Nephron (organoid): ENCODE measurements around the gene TSPAN3.

Experiments
- H3K27ac Mint-ChIP-seq, 3 experiments: 2 replicates each; pipeline ENCODE4 v1.8.0; 2020; ENCODE audit warnings: mixed read lengths in 3 of 3, mild to moderate bottlenecking in 2 of 3, moderate library complexity in 1 of 3
- H3K27me3 Mint-ChIP-seq: 2 replicates; pipeline ENCODE4 v1.8.0; 2021; ENCODE audit warnings: low read depth, mild to moderate bottlenecking, moderate library complexity, mixed read lengths
- H3K36me3 Mint-ChIP-seq: 2 replicates; pipeline ENCODE4 v1.8.0; 2020; ENCODE audit warnings: low read depth, mixed read lengths
- H3K4me1 Mint-ChIP-seq: 2 replicates; pipeline ENCODE4 v1.8.0; 2020; ENCODE audit warnings: mixed read lengths
- H3K4me3 Mint-ChIP-seq, 3 experiments: 2 replicates each; pipeline ENCODE4 v1.8.0; 2020; ENCODE audit warnings: mild to moderate bottlenecking in 3 of 3, mixed read lengths in 3 of 3, moderate library complexity in 2 of 3
- H3K9me3 Mint-ChIP-seq: 2 replicates; pipeline ENCODE4 v1.8.0; 2020; ENCODE audit warnings: mixed read lengths
- CTCF ChIP-seq, 3 experiments: fragments of 200-600 bp; sonication (generic); IDR thresholded peaks; one replicate each; pipeline ENCODE4 v1.5.0; 2021; ENCODE audit warnings: antibody characterized with exemption in 3 of 3; ENCODE audit not compliant: unreplicated experiment in 3 of 3

TSPAN3 gene

DNA sequence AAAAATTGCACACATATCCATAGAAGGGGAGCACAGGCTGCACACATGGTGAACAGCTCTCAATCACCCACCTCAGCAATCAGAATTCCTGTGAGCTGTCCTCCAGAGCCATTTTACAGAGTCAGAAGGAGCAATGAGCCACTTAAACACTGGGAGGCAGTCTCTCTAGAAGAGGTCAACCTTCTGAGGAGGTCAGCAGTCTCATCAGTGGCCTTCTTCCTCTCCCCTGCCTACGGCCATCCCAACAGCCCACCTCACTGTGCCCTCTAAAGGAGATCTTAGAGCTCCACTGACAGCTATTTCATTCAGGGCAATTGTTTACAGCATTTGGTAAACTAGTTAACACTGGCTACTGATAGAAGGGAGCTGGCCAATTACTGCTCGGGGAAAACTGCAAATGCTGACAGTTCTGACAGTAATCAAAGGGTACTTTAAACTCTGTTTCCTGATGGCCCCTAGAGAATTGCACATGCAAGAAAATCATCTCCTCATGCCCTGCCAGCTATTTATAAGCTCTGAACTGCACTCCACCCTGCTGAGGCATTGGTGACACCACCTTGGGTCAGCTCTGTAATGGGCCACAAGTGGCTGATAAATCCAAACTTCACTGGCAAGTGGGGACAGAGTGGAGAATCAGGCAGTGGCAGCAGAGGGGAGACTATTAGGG lies 42.1 kb upstream of the TSPAN3 start:
- no peaks in the 10 kb centered on the region for H3K9me3 Mint-ChIP-seq
- H3K27ac Mint-ChIP-seq = no peak overlapping the region
- H3K4me1 Mint-ChIP-seq = peaks cover 36% of the 10 kb centered on the region
- peaks cover 11% of the 10 kb centered on the region for H3K36me3 Mint-ChIP-seq
- H3K4me3 Mint-ChIP-seq = no peak overlapping the region
- no peak for TF ChIP-seq CTCF (IDR thresholded peaks at IDR 0.05; ENCODE audit: unreplicated experiment in 3 of 3)
- H3K27me3 Mint-ChIP-seq = no peaks in the 10 kb centered on the region

- Mint-ChIP-seq H3K36me3 (peaks cover 11% of the 10 kb centered on the region), H3K4me3 (no peak overlapping the region), H3K27ac (no peak overlapping the region), H3K4me1 (peaks cover 47% of the 10 kb centered on the region), H3K9me3 (no peaks in the 10 kb centered on the region), H3K27me3 (no peaks in the 10 kb centered on the region)
- TF ChIP-seq CTCF (IDR thresholded peaks at IDR 0.05; ENCODE audit: unreplicated experiment in 3 of 3) = no peak
These were observed 40.9 kb upstream of the TSPAN3 start for GRCh38 chr15:77111789-77112188.

DNA sequence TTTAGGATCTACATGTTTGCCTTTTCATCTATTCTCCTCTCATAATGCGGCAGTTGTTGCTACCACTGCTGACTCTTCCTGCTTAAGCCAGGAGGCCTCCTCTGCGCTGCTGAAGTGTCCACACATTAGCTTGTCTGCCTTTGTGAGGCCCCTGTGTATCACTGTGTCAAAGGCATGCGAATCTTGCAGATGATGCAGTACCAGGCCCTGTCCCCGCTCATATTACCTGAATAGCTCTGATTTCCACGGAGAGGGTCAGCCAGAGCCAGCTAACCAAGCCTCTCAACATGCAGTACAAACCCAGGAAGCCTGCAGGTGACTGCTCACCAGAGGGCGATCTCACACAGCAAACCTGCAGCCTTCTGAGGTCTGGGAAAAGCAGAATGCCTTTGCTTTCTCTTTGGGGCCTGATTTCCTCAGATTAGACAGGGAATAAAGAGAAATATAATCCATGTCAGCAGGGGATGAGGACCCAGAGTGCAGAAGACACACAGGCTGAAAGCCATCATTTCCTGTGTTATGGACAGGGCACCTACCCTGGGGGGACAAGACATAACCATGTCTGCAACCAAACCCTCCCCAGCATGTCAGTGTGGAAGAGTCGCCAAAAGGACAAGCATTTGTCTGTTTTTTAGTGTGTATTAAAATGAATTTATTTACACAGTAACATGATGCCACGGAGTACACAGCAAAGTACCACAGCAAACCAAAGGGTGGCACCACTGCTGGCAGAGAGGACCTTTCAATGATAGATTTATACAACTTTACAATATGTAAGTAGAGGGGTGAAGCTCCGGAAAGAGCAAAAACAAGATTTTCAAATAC lies 36.8 kb upstream of the TSPAN3 start:
- no peaks in the 10 kb centered on the region for H3K9me3 Mint-ChIP-seq
- no peak overlapping the region for H3K4me3 Mint-ChIP-seq
- H3K27ac Mint-ChIP-seq = peak overlapping the region; percentile 87 to 89 (median 89)
- peaks cover 59% of the 10 kb centered on the region for H3K4me1 Mint-ChIP-seq
- H3K27me3 Mint-ChIP-seq = no peaks in the 10 kb centered on the region
- peak; percentile 67 to 74 (median 72) for TF ChIP-seq CTCF (IDR thresholded peaks at IDR 0.05; ENCODE audit: unreplicated experiment in 3 of 3)
- H3K36me3 Mint-ChIP-seq = peaks cover 2% of the 10 kb centered on the region

DNA sequence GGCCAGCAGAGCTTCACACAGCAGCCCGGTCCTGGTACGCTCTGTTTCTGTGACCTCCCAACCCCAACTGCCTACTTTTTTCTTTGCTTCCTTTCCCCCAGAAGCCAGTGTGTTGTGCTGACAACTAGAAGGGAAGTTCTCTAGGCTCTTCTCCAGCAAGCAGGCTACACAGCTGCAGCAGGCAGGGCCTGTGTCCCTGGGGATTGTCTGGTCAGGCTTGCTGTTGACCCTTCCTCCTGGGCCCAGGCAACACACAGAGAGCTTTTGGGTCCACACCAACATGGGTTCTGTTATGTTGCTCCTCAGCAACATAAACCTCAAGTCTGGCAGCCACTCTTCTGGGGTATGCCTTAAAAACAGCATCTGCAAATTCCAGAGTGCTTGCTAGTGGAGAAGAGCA lies 36.2 kb upstream of the TSPAN3 start:
- H3K36me3 Mint-ChIP-seq = no peaks in the 10 kb centered on the region
- no peak for TF ChIP-seq CTCF (IDR thresholded peaks at IDR 0.05; ENCODE audit: unreplicated experiment in 3 of 3)
- no peak overlapping the region for H3K4me3 Mint-ChIP-seq
- no peaks in the 10 kb centered on the region for H3K27me3 Mint-ChIP-seq
- peaks cover 58% of the 10 kb centered on the region for H3K4me1 Mint-ChIP-seq
- peak overlapping the region; percentile 87 to 89 (median 89) for H3K27ac Mint-ChIP-seq
- H3K9me3 Mint-ChIP-seq = no peaks in the 10 kb centered on the region

GRCh38 chr15:77104155-77104554 lies 33.2 kb upstream of the TSPAN3 start:
- H3K27me3 Mint-ChIP-seq = no peaks in the 10 kb centered on the region
- H3K36me3 Mint-ChIP-seq = no peaks in the 10 kb centered on the region
- peaks cover 44% of the 10 kb centered on the region for H3K4me1 Mint-ChIP-seq
- no peak for TF ChIP-seq CTCF (IDR thresholded peaks at IDR 0.05; ENCODE audit: unreplicated experiment in 3 of 3)
- H3K9me3 Mint-ChIP-seq = no peaks in the 10 kb centered on the region
- H3K27ac Mint-ChIP-seq = no peak overlapping the region
- H3K4me3 Mint-ChIP-seq = no peak overlapping the region
